ENCODE results near the gene CNBP.

Gene CNBP

DNA sequence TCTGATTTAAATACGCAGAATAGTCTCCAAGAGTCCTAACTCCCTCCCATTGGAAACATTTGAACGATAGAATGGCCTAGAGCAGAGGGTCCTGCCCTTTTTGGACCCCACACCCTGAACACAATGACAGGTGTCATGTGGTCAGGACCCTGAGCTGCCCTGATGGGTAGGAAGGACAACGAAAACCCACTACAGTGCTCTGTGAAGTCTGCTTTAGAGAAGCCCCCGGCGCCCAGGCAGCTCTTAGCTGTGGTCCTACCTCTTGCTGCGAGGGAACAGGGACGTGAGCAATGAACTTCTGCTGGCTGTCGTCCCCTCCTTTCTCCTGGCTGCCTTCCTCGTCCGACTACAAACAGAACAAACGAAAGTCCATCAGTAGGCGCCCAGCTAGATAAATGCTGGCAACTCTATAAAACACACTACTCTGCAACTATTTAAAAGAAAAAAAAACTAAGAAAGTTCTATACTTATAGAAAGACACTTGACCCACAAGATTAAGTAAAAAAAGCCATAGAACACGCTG lies 53.3 kb downstream of the CNBP start:
- DNase-seq (ENCODE audit: low read depth): no peak

DNA sequence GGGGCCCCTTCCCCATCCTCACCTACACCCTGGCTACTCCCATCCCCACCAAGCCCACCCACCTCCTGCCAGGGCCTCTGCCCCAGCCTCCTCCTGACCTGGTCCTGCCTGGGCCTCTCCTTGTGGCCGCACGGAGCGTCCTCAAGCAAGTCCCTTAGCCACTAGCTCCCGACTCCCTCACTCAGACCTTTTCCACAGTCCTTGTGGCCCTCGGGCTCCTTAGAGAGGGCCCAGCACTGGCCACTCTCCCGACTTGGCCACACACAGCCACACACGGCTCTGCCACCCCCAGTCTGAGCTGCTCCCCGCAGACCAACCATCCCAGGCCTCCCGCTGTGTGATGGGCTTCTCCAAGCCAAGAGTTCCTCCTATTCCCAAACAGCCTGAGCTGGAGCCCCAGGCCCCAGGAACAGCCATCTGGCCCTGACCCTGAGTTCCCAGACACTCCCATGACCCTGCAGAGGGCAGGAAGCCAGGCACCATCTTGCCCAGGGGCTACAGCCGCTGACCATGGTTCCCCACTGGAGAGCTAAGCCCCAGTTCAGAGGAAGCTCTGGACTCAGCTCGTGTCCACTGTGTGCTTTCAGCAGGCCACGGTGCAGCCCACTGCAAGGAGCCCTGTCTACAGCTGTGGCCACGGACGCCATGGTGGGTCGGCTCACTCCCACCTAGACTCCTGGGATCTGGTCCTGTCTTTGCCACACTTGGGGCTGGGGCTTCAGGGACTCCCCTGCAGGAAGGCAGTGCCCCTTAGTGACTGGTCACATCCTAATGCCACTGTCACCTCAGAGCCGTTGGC lies 55.1 kb downstream of the CNBP start:
- no peak for DNase-seq (ENCODE audit: low read depth)

DNA sequence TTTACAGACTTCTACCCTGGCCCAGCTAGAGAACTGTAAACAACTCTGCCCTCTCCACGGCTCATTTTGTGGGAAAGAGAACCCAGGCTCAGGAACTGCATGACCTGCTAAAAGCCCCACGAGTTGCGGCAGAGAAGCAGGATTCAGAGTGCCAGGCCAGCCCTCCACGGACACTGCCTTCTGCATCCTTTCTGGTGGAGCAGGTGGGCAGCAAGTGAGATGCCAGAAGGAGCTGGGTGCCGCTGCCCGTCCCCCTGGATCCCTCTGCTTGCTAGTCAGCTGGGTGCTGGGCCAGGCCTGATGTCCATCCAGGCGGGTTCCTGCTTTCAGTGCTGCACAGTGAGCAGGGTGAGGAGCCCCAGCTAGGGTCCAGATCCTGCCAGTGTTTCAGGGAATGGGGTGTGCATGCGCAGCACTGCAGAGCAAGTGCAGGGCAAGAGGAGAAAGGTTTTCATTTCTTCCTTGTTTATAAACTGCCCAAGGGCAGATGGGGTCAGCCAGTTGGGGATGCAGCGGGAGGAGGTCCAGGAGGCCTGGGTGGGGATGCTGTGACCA lies 56.9 kb downstream of the CNBP start:
- no peak for DNase-seq (ENCODE audit: low read depth)

DNA sequence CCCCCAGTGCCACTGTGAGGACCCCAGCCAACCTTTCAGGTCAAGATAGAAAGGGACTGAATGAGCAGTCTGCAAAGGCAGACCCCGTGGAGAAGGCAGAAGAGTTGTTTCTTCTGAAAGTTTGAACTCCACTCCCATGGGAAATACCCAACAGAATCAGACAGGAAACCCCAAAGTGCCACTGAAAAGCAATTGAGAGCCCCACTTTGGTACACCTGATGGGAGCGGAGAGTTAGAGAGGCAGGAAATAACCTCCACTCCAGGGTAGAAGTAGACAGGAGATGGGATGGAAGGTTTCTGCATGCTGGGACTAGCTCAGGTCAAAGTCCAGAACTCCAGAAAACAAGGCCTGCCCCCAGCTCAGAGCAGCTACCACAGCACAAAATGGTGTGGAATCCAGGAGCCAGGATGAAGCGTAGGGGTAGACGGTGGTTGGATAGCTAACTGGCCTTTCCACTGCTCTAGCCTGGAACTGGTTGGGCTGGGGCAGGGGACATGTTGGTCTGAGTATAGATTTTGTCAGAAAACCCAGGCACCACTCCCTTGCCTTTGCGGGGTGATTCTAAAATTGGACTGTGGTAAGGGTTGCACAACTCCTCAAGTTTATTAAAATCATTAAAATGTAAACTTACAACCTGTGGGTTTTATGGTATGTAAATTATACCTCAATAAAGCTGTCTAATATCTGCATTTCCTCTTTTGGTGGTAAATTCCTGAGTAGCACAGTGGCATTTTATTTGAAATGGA lies 60.2 kb downstream of the CNBP start:
- no peak for DNase-seq (ENCODE audit: low read depth)

DNA sequence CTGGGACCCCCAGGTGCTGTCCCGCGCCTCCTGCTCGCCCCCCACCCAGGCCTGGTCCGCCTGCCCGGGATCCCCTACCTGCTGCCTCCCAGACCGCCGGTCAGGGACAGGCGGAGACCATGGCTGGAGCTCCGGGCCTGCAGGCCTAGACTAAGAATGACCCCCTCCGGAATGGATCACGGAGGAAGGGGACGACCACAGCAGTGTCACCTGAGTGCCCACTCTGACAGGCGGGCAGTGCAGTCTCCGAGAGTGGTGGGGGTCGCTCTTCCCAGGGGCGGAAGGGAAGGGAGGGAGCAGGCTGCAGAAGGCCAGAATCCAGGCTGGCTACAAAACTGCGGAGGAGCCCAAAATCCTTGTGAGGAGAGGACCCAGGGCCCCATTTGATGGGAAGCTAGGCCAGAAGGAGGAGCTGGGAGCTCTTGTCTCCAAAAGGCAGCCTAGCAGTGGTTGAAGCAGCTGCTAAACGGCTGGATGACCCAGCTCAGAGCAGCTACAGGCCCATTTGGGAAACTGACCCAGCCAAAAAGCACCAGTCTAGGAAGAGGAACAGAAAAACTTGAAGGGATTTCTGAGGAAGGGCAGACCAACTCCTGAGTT lies 61.2 kb downstream of the CNBP start:
- no peak for DNase-seq (ENCODE audit: low read depth)

DNA sequence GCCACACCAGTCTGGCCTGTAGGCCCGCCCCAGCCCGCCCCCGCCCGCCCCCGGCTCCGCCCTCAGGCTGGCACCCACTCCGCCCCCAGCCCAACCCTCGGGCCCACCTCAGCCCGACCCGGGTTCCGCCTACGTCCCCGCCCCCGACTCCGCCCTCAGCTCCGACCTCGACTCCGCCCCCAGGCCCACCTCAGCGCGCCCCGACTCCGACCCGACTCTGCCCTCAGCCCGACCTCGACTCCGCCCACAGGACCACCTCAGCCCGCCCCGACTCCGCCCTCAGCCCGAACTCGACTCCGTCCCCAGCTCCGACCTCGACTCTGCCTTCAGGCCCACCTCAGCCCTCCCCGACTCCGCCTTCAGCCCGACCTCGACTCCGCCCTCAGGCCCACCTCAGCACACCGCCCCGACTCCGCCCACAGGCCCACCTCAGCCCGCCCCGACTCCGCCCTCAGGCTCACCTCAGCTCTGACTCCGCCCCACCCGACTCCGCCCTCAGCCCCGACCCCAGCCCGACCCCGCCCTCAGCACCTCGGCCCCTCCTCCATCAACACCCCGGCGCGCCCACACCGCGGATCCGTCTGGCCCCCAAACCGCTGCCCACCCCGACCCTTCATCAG lies 61.8 kb downstream of the CNBP start, which contains the start of gene RAB43:
TSS of gene RAB43 (minus strand) at position 13 of the 620 bp plus-strand sequence. CDS start 315 bp downstream, outside the sequence.
- DNase-seq (ENCODE audit: low read depth): peak; percentile 78

DNA sequence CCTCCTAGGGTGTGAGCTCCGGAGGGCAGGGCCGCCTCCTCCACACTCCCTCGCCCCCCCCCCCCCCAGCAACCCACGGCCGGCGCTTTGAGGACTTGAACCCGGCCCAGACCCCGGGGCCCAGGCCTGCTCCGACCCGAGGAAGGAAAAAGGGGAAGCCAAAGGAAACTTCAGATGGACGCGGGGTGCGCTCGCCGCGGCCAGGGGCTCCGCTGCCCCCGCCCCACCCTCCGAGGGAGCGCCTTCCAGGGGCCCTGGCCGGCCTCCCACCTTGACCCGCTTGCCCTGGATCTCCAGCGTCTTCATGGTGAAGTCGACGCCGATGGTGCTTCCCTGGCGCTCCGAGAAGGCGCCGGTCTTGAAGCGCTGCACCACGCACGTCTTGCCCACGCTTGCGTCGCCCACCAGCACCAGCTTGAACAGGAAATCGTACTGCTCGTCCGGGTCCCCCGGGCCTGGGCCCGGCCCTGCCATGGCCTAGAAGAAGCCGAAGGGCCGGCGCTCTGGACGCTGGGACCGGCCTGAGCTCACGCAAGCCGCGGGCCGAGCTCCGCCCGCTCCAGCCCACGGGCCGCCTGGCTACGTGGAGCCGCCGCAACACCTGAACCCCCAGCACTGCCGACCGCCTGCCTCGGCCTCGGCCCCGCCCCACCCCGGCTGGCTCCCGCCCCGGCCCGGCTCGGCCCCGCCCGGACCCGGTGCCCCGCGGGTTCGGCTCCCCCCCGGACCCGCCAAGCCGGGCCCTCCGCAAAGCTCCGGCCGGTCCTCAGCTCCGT lies 62.5 kb downstream of the CNBP start:
- DNase-seq (ENCODE audit: low read depth): peak; percentile 39

DNA sequence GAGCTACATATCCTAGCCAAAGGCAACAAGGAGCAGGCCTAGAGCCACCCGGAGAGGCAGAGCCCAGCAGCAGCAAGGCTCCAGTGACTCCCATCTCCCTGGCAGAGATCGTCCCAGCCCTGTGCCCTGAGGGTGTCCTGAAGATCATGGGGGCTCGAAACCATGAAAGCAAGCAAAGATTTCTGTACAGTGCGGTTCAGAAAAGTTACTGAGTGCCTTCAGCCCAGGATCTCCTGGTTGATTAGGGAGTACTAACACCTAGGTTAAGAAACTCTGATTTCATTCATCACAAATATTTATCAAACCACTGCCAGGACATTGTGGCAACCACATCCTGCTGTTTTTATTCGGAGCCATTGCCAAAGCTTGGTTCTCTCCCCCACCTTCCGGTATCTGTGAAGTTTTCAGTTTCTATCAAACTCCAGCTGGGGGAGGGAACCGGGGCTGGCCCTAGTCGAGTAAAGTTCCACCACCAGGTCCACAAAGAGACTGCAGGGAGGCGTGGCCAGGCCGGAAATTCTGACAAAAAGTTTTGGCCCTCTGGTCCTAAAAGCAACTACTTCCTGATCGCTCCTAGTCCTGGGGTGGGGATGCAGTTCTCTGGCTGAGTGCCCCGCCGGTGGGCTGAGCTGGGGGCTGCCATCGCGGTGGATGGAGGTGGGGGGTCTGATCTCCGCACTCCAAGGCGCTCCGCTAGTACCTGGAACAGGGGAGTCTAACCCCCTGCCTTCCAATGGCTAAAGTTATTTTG lies 63.3 kb downstream of the CNBP start:
- peak; percentile 86 for DNase-seq (ENCODE audit: low read depth)

DNA sequence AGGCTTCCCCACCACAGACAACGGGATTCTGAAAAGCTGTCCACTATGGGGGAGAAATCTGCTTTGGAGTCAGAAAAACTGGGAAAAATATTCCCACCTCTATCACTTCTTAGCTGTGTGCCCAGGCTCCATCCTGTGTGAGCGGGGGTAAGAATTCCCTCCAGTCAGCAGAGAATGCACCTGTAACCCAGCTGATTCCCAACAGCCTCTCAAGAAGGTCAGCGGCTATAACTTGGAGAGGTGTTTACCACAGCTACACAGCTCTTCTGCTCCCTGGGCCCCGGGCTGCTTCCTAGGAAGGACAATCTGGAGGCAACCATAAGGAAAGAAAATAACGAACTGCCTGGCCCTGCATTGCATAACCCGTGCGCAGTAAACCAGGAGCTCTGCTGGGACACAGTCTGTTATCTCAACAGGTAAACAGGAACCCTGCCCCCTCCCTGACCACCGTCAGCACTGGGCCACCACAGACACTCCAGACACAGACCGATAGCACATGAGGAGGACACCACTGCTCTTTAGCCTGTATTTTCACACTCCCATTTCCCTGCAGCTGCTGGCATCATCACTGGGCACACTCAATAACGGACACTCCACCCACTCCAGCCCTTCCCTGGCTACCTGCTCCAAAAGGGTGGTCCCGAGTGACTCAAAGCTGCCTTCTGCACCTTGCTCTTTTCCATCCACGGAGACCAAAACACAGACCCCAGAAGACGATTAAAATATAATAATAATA lies 64.2 kb downstream of the CNBP start:
- DNase-seq (ENCODE audit: low read depth): no peak

DNA sequence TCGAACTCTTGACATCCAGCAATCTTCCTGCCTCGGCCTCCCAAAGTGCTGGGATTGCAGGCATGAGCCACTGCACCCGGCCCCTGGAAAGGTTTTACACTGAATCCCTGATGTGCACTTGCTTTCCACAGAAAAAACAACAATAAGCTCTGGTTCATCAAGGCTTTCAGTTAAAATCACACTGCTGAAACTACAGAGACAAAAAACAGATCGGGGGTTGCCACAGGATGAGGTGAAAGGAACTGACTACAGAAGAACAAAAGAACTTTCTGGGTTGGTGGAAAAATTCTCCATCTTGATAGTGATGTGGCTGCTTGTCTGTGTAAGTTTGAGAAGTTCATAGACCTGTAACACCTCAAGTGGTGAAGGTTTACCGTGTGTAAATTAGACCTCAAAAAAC lies 65.0 kb downstream of the CNBP start:
- DNase-seq (ENCODE audit: low read depth): peak; percentile 41

All from activated gamma-delta T cell treated with anti-CD3 and anti-CD28 coated beads, Interleukin-2, amount 50 U/mL, for 16 hours (primary cell).